ENCODE measurements around the gene MARCHF4. TPM values are rescaled to one million over a fixed set of nuclear protein-coding genes. Genes with fewer than 3 reads are reported as not detected.

MARCHF4 gene
- total and polyA plus RNA-seq, 2 of the 8 experiments (the other 6 are each of a cell fraction or from before 2014, with no cell fraction given) = 1.9 to 2.9 TPM

- no peak for TF ChIP-seq NRF1 (IDR thresholded peaks at IDR 0.05; ENCODE audit: low read depth, low read length)
- TF ChIP-seq CTCF (IDR thresholded peaks at IDR 0.05; ENCODE audit: control extremely low read depth in 1 of 3, insufficient read depth in 1 of 3, low read depth in 1 of 3, low read length in 3 of 3) = no peak
- TF ChIP-seq KDM1A (IDR thresholded peaks at IDR 0.05; ENCODE audit: borderline replicate concordance, low read length) = peak; percentile 94
- TF ChIP-seq GABPA (IDR thresholded peaks at IDR 0.05; ENCODE audit: borderline replicate concordance, insufficient read depth, low read length) = no peak; the same call in 1 of the 2 replicates
- TF ChIP-seq BCL11A (IDR thresholded peaks at IDR 0.05; ENCODE audit: low read depth in 2 of 2, low read length in 2 of 2) = no peak
- TF ChIP-seq RNF2 (IDR thresholded peaks at IDR 0.05; ENCODE audit: borderline replicate concordance, low read depth, low read length, missing control alignments, poor library complexity, severe bottlenecking) = no peak
- no peak for TF ChIP-seq SRF (IDR thresholded peaks at IDR 0.05; ENCODE audit: low read depth, low read length)
- TF ChIP-seq EP300 (IDR thresholded peaks at IDR 0.05; ENCODE audit: borderline replicate concordance in 1 of 2, low read depth in 2 of 2, low read length in 2 of 2) = peak in 1 of 2 experiments; percentile 83; a peak in 1 of 3 replicates
- no peak for TF ChIP-seq CBX5 (IDR thresholded peaks at IDR 0.05; ENCODE audit: low read depth, low read length)
- no peak for TF ChIP-seq TEAD4 (IDR thresholded peaks at IDR 0.05; ENCODE audit: low read depth, low read length)
- TF ChIP-seq GTF2F1 (IDR thresholded peaks at IDR 0.05; ENCODE audit: borderline replicate concordance, low read depth, low read length) = no peak
- 0 out of 2 replicates have a peak, but pooled peaks have one; percentile 25 for TF ChIP-seq PHF8 (conservative IDR thresholded peaks at IDR 0.05; ENCODE audit: low read depth, low read length)
- TF ChIP-seq MAFK (IDR thresholded peaks at IDR 0.05; ENCODE audit: low read depth, low read length) = no peak
- no peak for TF ChIP-seq TAF1 (IDR thresholded peaks at IDR 0.05; ENCODE audit: low read depth, low read length)
- no peak for TF ChIP-seq ATF3 (IDR thresholded peaks at IDR 0.05; ENCODE audit: insufficient read depth, low read depth, low read length)
- TF ChIP-seq BRCA1 (IDR thresholded peaks at IDR 0.05; ENCODE audit: low read depth, low read length) = no peak
- TF ChIP-seq SUZ12 (IDR thresholded peaks at IDR 0.05; ENCODE audit: low read length) = peak; percentile 64; the same call in 1 of the 2 replicates
- peak; percentile 96 for TF ChIP-seq BACH1 (IDR thresholded peaks at IDR 0.05; ENCODE audit: low read length)
- no peak for TF ChIP-seq JUN (IDR thresholded peaks at IDR 0.05; ENCODE audit: low read depth, low read length)
Observed at GRCh38 chr2:216371721-216372702, at the start of gene MARCHF4 (continued).

Data from H1 (cell line).